HG03439 (cell line): ENCODE data around the gene SLC16A11.
"Not testable (repeated sequence)": the region's sequence is repeated elsewhere in the genome, so short reads cannot be mapped to it uniquely, and the experiment has no call there.

Source experiments
- ATAC-seq: cut with Tn5 transposase; IDR thresholded peaks from one replicate; pipeline ENCODE4 v1.9.1; 2021; ENCODE audit warnings: mild to moderate bottlenecking, moderate library complexity; ENCODE audit not compliant: unreplicated experiment

SLC16A11 gene

GRCh38 chr17:7060165-7060891 lies 16.4 kb upstream of the SLC16A11 start:
- ATAC-seq = no peak

DNA sequence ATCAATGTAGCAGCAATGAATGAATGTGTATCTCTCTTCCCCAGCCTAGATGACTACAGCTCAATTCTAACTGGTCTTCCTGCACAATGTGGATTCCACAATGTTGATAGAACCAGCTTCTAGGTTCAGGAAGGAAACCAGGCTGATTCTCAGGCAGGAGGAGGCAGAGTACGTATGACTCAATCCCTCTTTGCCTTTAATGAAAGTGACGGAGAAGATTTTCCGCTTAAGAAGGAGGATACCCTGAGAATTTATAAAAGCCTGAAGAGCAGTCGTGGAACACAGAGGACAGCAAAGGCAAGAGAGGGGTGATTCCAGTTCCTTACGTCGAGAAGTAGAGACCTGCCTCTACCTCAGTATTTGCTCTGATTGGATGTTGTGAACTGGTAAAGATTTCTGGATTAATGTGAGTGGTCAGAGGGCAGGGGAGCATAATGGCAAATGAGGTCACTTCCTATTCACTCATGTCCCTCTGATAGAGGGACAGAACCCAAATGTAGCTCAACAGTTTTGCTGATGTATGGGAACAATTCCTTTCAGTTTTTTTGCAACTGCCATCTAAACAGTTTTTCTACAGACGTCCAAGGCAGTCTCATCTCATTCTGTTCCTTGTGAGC lies 15.0 kb upstream of the SLC16A11 start:
- no peak for ATAC-seq

GRCh38 chr17:7056386-7056785 lies 12.5 kb upstream of the SLC16A11 start:
- no peak for ATAC-seq

GRCh38 chr17:7050583-7050982 lies 6.7 kb upstream of the SLC16A11 start:
- not testable (repeated sequence) for ATAC-seq

DNA sequence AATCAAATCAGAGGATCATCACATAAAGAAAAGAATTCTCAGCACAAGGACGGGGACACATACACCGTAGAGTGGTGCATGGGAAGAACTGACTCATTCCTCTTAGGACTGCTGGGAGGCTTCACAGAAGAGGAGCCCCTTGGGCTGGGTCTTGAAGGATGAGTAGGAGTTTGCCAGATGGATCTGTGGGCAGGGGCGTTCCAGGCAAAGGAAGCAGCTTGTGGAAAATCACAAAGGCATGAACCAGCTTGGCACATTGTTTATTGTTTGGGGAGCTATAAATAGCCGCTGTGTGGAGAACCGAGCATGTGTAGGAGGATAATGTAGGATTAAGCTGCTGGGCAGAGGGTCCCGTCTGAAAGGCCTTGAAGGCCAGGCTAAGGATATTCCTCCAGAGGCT lies 5.1 kb upstream of the SLC16A11 start:
- no peak for ATAC-seq

DNA sequence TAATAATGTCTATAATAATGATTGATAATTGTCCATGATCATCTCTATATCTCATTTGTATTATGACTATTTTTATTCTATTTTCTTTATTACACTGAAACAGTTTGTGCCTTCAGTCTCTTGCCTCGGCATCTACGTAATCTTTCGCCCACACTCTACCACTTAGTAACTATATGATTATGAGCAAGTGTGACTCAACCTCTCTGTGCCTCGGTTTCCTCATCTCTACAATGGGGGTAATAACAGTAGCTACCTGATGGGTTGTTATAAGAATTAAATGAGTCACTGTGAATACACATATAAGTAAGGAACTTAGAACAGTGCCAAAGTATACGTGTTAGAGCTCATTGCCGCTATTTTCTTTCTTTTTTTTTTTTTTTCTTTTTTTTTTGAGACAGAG lies 3.7 kb upstream of the SLC16A11 start:
- no peak for ATAC-seq

- ATAC-seq = not testable (repeated sequence)
Observed at GRCh38 chr17:7046725-7047397, 3.0 kb upstream of the SLC16A11 start.

DNA sequence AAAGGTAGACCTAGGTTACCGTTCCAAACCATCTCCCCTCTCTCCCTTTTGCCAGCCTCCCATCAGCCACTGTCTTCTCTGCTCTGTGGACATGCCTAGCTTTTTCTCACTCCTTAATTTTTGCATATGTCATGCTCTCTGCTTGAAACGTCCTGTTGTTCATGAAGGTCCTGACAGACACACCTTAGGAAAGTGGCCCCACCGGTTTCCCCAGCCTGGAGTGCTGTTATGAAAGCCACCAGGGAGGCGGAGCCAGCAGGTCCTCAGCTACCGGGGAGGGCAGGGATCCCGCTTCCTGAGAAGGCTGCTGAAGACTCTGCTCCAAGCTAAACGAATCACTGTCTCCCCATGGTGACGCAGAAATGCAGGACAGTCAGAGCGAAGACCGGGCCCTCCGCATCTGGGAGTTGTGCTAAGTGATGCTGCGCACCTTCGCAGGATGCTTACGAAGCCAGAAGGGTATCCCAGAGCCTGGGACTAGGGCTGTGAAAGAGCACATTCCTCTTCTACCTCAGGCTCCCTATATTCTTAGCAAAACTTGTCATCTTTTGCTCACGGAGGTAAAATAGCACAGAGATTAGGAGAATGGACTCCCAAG lies 2.3 kb upstream of the SLC16A11 start:
- ATAC-seq = no peak

DNA sequence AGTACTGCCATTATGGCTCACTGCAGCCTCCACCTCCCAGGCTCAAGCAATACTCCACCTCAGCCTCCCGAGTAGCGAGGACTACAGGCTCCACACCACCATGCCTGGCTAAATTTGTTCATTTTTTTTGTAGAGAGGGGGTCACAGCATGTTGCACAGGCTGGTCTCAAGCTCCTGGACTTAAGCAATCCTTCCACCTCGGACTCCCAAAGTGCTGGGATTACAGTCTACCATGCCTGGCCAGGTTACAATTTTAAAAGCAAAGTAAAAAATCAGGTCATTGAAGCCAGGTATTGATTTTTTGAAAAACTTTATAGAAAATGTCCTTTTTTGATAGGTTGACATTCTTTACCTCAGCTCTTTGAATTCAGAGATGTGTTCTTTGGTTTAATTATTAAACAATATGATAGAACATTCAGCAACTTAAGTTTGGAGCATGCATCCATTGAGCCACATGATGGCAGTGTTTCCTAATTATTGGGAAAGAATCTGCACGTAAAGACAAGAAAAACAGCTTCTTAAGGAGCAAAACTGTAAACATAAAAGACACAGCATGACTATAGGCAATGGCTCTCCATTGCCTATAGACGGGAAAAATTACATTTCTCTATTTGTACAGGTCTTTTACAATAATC lies 1.7 kb upstream of the SLC16A11 start:
- no peak for ATAC-seq

DNA sequence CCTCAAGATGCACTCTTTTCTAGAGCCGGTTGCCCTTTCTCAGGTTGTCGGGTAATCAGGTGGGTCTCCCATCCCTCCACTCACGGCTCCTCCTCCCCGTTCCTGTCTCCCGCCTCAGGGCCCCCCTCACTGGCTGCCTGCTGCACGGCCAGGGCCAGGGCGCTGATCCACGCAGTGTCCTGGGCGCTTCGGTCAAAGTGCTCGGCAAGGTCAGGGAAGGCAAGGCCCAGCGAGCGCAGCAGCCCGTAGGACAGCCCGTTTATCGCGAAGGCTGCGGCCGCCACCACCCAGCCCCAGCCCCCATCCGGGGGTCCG lies 753 bp downstream of the SLC16A11 start:
- no peak for ATAC-seq

DNA sequence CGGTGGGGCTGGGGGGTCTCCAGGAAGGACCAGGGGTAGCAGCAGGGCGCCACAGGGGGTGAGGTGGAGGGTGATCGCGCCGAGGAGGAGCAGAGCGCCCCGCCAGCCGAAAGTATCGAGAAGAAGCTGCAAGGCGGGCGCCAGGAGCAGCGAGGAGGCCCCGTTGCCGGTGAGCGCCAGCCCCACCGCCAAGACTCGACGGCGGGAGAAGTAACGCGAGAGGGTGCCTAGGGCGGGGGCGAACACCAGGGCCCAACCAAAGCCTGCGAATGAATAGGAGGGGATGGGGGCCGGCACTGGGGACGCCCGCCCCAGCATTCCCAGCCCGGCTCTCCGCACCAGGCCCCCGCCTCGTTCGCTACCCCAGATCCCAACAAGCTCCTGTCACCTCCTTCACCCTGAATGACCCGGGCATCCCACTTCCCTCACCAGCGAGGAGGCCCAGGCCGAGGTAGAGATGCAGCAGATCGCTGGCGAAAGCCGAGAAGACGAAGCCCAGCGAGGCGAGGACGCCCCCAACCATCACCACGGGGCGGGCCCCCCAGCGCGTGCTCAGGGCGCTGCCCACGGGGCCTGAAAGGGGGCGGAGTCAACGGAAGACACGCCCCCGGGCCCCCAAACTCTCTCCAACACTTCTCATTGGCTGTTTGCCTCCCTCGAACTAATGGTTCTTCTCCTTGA lies 1.3 kb downstream of the SLC16A11 start:
- ATAC-seq = no peak

DNA sequence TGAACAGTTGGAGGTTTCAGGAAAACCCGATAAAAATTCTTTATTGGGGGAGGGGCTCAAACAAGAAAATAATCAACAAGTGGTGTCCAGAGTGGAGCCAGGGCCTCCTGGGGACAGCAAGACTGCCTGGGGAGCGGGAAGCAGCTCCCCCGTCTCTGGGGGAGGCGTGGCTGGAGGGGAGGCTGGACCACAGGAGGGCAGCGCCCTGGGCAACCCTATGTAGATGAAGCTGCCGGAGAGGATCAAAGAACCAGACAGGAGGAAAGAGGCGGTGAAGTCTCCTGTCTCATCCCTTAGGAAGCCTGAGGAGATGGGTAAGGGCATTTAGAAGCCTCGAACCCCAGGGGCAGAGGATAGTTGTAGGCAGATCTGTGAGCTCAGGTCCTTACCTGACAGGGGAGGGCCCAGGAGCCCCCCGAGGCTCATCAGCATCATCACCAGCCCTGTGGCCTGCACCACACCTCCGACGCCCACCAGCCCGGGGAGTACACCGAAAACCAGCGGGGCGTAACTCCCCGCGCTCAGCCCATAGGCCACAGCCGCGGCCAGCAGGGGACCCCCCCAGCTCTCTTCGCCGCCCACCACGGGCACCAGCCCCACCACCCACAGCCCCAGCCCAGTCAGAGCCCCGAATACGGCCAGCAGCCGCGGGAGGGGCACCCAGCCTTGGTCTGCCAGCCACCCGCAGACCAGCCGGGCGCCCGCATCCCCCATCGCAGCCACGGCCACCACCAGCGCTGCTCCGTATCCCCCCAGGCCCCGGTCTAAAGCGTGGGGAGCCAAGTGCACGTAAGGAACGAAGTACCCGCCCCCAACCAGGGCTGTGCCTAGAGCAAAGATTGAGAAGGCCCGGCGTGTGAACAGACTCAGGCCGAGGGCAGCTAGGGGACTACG lies 2.0 kb downstream of the SLC16A11 start:
- no peak for ATAC-seq

DNA sequence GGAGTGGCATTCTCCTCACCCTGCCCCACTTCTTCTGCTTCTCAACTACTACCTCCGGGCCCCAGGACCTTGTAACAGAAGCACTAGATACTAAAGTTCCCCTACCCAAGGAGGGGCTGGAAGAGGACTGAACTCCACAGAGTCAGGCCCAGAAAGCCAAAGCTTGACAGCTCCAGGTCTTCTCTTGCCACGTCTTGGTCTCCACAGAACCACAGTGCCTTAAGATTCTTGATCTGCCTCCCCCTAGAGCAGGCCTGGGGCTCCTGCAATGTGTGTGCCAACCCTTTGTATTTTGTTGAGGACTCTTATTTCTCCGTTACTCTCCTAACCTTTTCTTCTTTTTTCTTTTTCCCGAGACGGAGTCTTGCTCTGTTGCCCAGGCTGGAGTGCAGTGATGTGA lies 4.1 kb downstream of the SLC16A11 start:
- no peak for ATAC-seq

GRCh38 chr17:7038025-7038862 lies 5.6 kb downstream of the SLC16A11 start:
- ATAC-seq = no peak

- ATAC-seq = peak; percentile 87
Observed at GRCh38 chr17:7035591-7036368, 8.1 kb downstream of the SLC16A11 start, which contains the start of gene SLC16A13. Gene SLC16A13 (plus strand): TSS chr17:7036015. CDS start chr17:7036383, 368 bp downstream.

DNA sequence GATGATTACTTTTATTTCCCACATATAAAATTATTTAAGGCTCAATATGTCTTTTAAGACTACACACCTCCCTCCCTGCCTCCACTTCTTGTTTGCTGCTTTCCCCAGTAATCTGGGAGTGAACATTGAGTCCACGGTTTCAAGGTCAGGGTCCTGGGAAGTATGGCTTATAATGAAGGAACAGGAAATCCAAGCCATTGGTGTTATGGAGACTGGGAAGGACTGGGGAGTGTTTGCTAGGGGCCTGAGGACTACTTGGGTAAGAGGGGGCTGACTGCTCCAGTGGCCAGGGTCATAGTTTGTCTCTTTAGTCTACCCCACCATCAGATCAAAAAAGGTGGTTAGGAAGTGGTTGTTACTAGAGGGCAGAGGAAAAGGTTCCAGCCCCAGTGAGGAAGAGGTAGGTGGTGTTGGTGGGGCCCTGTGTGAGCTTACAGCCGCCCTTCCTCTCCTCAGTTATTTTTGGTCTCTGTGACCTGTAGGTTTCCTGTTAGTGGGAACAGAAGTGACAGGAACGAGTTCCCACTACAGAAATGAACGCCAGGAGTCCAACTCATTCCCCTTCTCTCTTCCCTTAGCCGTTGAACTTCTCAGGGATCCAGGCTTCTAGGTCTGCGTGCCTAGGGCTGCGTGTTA lies 8.8 kb downstream of the SLC16A11 start:
- peak; percentile 9 for ATAC-seq

DNA sequence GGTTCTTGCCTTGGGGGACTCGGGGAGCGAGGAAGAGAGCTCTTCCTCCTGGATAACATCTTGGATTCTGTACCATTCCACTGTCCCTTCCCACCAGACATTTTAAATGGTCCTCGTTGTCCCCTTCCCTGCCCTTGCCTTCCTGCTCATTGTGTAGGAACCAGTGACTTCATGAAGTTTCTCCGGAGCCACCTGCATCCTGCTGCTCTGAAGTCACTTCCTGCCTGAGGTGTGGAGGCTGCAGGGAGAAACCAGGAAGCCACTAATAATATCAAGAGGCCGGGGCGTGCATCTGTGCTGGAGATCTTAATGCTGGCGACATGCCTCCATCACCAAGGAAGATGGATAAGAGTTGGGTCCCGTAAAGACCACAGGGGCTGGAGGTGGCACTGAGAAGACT lies 14.2 kb downstream of the SLC16A11 start:
- ATAC-seq = no peak

DNA sequence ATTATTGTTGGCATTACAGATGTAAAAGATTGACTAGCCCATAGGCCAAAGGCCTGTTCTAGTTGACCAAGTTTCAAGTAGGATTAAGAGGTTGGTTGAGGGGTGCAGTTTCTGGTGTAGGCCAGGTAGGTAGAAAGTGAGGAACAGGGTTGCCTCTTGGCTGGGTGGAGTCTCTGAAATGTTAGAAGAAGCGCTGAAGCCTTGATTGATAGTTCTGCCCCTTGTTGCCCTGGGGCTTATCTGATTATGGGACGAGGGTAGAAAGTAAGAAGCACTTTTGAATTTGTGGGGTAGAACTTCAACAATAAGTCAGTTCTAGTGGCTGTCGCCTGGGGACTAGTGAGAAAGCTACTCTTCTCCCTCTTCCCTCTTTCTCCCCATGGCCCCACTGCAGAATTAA lies 14.8 kb downstream of the SLC16A11 start:
- no peak for ATAC-seq
